Activated CD8-positive, alpha-beta T cell treated with anti-CD3 and anti-CD28 coated beads for 36 hours (primary cell): Measurements from ENCODE around the gene GRID1. TPM values are rescaled to one million over a fixed set of nuclear protein-coding genes. Genes with fewer than 3 reads are reported as not detected.

ENCODE experiments used
- ATAC-seq: fragments of 200-7000 bp; cut with Tn5 transposase; one replicate; pipeline ENCODE4 v1.10.0; 2021; ENCODE audit warnings: mild to moderate bottlenecking, moderate library complexity
- CTCF ChIA-PET: fragments of 350-600 bp; sonication (Branson Sonifier 250); formaldehyde crosslinking; loops from one replicate; lab custom pipeline; 2021; ENCODE audit warnings: antibody characterized with exemption; lab: Charles Lee
- POLR2A ChIA-PET: fragments of 350-600 bp; sonication (Branson Sonifier 250); formaldehyde crosslinking; loops from one replicate; lab custom pipeline; 2021; ENCODE audit warnings: antibody characterized with exemption; lab: Charles Lee
- DNase-seq: peaks from one replicate; pipeline ENCODE4 v3.0.0-alpha.2; 2020
- H3K27ac Mint-ChIP-seq: one replicate; pipeline ENCODE4 v1.8.0; 2021; ENCODE audit warnings: mild to moderate bottlenecking, mixed read lengths
- H3K27me3 Mint-ChIP-seq: one replicate; pipeline ENCODE4 v1.8.0; 2021; ENCODE audit warnings: mixed read lengths
- H3K36me3 Mint-ChIP-seq: one replicate; pipeline ENCODE4 v1.8.0; 2021; ENCODE audit warnings: low read depth, mixed read lengths
- H3K4me1 Mint-ChIP-seq: one replicate; pipeline ENCODE4 v1.8.0; 2021; ENCODE audit warnings: low read depth, mixed read lengths
- H3K4me3 Mint-ChIP-seq: one replicate; pipeline ENCODE4 v1.8.0; 2021; ENCODE audit warnings: mild to moderate bottlenecking, moderate library complexity, mixed read lengths
- H3K9me3 Mint-ChIP-seq: one replicate; pipeline ENCODE4 v1.8.0; 2021; ENCODE audit warnings: mixed read lengths
- CTCF ChIP-seq: fragments of 200-600 bp; IDR thresholded peaks from one replicate; pipeline ENCODE4 v1.8.0; 2022; ENCODE audit warnings: antibody characterized with exemption, mild to moderate bottlenecking
- intact Hi-C: fragments of 100-400 bp; cut with micrococcal nuclease; formaldehyde crosslinking; loops from one replicate; pipeline ENCODE4 v1.10.0; 2022
- total RNA-seq, 2 experiments: library from RNA; stranded (reverse); gene quantifications; one replicate each; pipeline ENCODE4 v1.2.3, GENCODE V29; 2021

The GRID1 gene
- total RNA-seq, 2 experiments from 2014 or later, result not detected

- intact Hi-C loops, result no loop called here
- TF ChIP-seq CTCF, result no peak
- ChIA-PET CTCF (no interaction called here), POLR2A (no interaction called here)
- Mint-ChIP-seq H3K4me1 (no peaks in the 10 kb centered on the region), H3K4me3 (no peak overlapping the region), H3K9me3 (no peaks in the 10 kb centered on the region), H3K36me3 (no peaks in the 10 kb centered on the region), H3K27me3 (peaks cover 2% of the 10 kb centered on the region), H3K27ac (no peak overlapping the region)
- DNase-seq, result no peak
- ATAC-seq, result no peak
Measured at GRCh38 chr10:85919491-85920021, 447.0 kb downstream of the GRID1 start.

DNA sequence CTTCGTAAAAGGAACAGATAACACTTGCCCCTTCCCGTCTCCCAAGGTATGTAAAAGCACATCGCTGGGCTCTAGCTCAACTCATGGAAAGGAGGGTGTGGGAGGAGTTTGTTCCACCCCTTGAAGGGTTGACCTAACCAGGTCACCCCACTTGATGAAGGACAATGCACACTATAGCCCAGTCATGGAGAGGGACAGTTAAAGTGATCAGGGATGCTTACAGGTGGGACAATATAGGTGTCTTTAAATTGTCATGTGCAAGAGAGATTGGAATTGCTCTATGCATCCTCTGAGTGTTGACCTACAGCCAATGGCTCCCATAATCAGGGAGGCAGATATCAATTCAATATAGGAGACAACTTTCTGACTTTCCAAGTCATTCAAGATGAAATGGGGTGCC lies 448.2 kb downstream of the GRID1 start:
- Mint-ChIP-seq H3K4me1 (no peaks in the 10 kb centered on the region), H3K36me3 (no peaks in the 10 kb centered on the region), H3K27me3 (no peaks in the 10 kb centered on the region), H3K9me3 (no peaks in the 10 kb centered on the region), H3K4me3 (no peak overlapping the region), H3K27ac (no peak overlapping the region)
- CTCF ChIA-PET, result no interaction called here
- intact Hi-C loops, result no loop called here
- DNase-seq (no peak), ATAC-seq (no peak)
- POLR2A ChIA-PET, result interaction anchor here (1.3 kb wide), 1 partner anchor 158 kb away, joined by 4 read pairs; no protein-coding TSS in a partner anchor
- TF ChIP-seq CTCF, result no peak

GRCh38 chr10:85917601-85918000 lies 449.0 kb downstream of the GRID1 start:
- no peaks in the 10 kb centered on the region for H3K36me3 Mint-ChIP-seq
- no peaks in the 10 kb centered on the region for H3K27me3 Mint-ChIP-seq
- DNase-seq (no peak), ATAC-seq (no peak)
- CTCF ChIA-PET, result no interaction called here
- POLR2A ChIA-PET, result interaction anchor here (0.7 to 1.3 kb wide), 2 partner anchors 157 to 1150 kb away, joined by 3 to 4 read pairs; no protein-coding TSS in a partner anchor
- no peak overlapping the region for H3K27ac Mint-ChIP-seq
- no peak for TF ChIP-seq CTCF
- H3K4me3 Mint-ChIP-seq, result no peak overlapping the region
- no peaks in the 10 kb centered on the region for H3K9me3 Mint-ChIP-seq
- no peaks in the 10 kb centered on the region for H3K4me1 Mint-ChIP-seq
- intact Hi-C loops, result no loop called here

DNA sequence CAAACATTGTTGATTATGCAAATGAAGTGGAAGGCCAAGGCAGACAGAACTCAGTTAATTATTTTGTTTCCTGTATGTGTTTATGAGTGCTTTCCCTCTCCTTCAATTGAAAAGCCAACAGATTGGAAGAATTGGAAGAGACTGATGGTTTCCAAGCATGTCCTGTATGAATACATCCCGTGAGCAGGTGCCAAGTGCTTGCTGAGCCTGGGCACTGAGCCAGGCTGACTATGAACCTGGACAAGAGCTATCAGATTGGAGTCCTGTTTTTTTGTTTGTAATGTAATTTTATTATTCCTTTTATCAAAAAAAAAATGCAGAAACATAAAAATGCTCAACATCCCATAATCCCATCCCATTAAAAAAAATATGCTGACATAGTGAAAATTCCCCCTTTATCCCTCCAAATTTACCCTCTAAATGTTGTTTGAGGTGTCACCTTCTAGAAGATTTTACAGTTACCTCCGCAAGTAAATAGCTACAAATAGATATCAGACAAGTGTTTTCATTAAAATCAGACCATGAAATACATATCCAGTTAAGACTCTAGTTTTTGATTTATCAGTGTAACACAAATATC lies 449.5 kb downstream of the GRID1 start:
- Mint-ChIP-seq H3K4me3 (no peak overlapping the region), H3K9me3 (no peaks in the 10 kb centered on the region), H3K27me3 (no peaks in the 10 kb centered on the region), H3K27ac (no peak overlapping the region), H3K4me1 (no peaks in the 10 kb centered on the region), H3K36me3 (no peaks in the 10 kb centered on the region)
- ChIA-PET CTCF (no interaction called here), POLR2A (interaction anchor here (0.7 to 1.3 kb wide), 2 partner anchors 157 to 1150 kb away, joined by 3 to 4 read pairs; no protein-coding TSS in a partner anchor)
- DNase-seq (no peak), ATAC-seq (no peak)
- intact Hi-C loops, result no loop called here
- TF ChIP-seq CTCF, result no peak

DNA sequence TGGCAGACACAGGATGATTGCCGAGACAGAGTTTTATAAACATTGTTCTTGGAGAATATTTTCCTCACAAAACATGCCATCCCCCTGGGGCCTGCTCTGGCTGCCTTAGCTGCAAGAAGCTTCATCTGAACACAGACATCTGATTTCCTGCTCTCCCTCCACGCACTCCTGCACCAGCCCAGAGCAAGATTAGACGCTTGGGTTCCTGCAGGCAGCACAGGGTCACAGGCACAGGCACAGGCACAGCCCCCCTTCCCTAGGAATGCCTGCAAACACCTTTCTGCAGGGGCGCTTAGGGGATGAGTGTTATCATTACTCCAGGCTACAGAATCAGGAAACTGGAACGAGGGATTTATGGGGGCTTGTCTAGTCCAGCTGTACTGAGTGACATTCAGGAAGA lies 450.3 kb downstream of the GRID1 start:
- no peaks in the 10 kb centered on the region for H3K4me1 Mint-ChIP-seq
- CTCF ChIA-PET, result no interaction called here
- DNase-seq (no peak), ATAC-seq (no peak)
- no peak for TF ChIP-seq CTCF
- H3K9me3 Mint-ChIP-seq, result no peaks in the 10 kb centered on the region
- H3K27ac Mint-ChIP-seq, result no peak overlapping the region
- H3K4me3 Mint-ChIP-seq, result no peak overlapping the region
- H3K36me3 Mint-ChIP-seq, result no peaks in the 10 kb centered on the region
- POLR2A ChIA-PET, result no interaction called here
- H3K27me3 Mint-ChIP-seq, result no peaks in the 10 kb centered on the region
- intact Hi-C loops, result no loop called here
